Ishikawa (cell line): Measurements from ENCODE around the gene RIN2.

Source experiments
- CEBPB ChIP-seq: IDR thresholded peaks from 2 replicates; pipeline ENCODE4 v1.6.1; 2012
- CREB1 ChIP-seq: IDR thresholded peaks from 2 replicates; pipeline ENCODE4 v1.6.1; 2012; ENCODE audit warnings: low read depth
- EGR1 ChIP-seq: IDR thresholded peaks from 2 replicates; pipeline ENCODE4 v1.6.1; 2012
- EP300 ChIP-seq: IDR thresholded peaks from 2 replicates; pipeline ENCODE4 v1.6.1; 2012; ENCODE audit warnings: borderline replicate concordance
- FOXM1 ChIP-seq: IDR thresholded peaks from 2 replicates; pipeline ENCODE4 v1.6.1; 2012; ENCODE audit warnings: low read depth, borderline replicate concordance
- MAX ChIP-seq: IDR thresholded peaks from 2 replicates; pipeline ENCODE4 v1.6.1; 2012
- NFIC ChIP-seq: IDR thresholded peaks from 2 replicates; pipeline ENCODE4 v1.6.1; 2012
- RAD21 ChIP-seq: IDR thresholded peaks from 2 replicates; pipeline ENCODE4 v1.6.1; 2012; ENCODE audit warnings: low read depth
- REST ChIP-seq: IDR thresholded peaks from 2 replicates; pipeline ENCODE4 v1.6.1; 2012; ENCODE audit warnings: low read depth, mild to moderate bottlenecking
- TAF1 ChIP-seq: IDR thresholded peaks from 2 replicates; pipeline ENCODE4 v1.6.1; 2012; ENCODE audit warnings: low read depth, mild to moderate bottlenecking
- TCF12 ChIP-seq: IDR thresholded peaks from 2 replicates; pipeline ENCODE4 v1.6.1; 2012; ENCODE audit warnings: low read depth
- TEAD4 ChIP-seq: IDR thresholded peaks from 2 replicates; pipeline ENCODE4 v1.6.1; 2012
- USF1 ChIP-seq: IDR thresholded peaks from 2 replicates; pipeline ENCODE4 v1.6.1; 2012
- YY1 ChIP-seq: IDR thresholded peaks from 2 replicates; pipeline ENCODE4 v1.6.1; 2012; ENCODE audit warnings: low read depth
- ZBTB7A ChIP-seq: IDR thresholded peaks from 2 replicates; pipeline ENCODE4 v1.6.1; 2012; ENCODE audit warnings: low read depth

Gene RIN2

GRCh38 chr20:19775353-19776253, 17.5 kb downstream of the RIN2 start:
- TF ChIP-seq CREB1 (no peak), MAX (no peak), NFIC (no peak), EP300 (no peak), TEAD4 (no peak), FOXM1 (no peak)

GRCh38 chr20:19777315-19777714, 19.3 kb downstream of the RIN2 start:
- no peak for TF ChIP-seq MAX
- TF ChIP-seq YY1 = no peak
- TF ChIP-seq REST = no peak
- no peak for TF ChIP-seq NFIC
- TF ChIP-seq TCF12 = no peak
- no peak for TF ChIP-seq TAF1
- TF ChIP-seq EP300 = no peak
- no peak for TF ChIP-seq EGR1
- TF ChIP-seq FOXM1 = no peak
- TF ChIP-seq RAD21 = no peak
- no peak for TF ChIP-seq USF1
- TF ChIP-seq TEAD4 = no peak
- TF ChIP-seq ZBTB7A = no peak
- TF ChIP-seq CEBPB = no peak

DNA sequence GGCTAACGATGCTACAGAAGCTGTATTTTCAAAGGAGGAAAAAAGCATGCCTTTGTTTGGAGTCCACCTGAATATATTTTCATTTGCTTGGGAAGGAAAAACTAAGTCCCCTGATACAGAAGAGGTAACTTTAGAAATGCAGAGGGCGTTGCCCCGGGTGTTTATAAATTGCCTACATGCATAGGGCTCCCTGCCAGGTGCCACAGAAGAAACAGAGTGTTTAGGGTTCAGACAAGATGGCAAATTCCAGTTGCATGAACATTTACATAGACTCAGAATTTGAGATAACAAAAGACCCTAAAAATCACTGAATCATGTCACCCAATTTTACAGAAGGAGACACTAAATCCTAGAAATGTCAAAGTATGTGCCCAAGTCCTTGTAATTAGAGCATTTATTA, 19.9 kb downstream of the RIN2 start:
- TF ChIP-seq EGR1 = no peak

- no peak for TF ChIP-seq NFIC
- no peak for TF ChIP-seq YY1
- TF ChIP-seq CEBPB = no peak
- no peak for TF ChIP-seq REST
- TF ChIP-seq EGR1 = no peak
- no peak for TF ChIP-seq ZBTB7A
- no peak for TF ChIP-seq EP300
- no peak for TF ChIP-seq USF1
- no peak for TF ChIP-seq MAX
- TF ChIP-seq TAF1 = no peak
- no peak for TF ChIP-seq TCF12
- TF ChIP-seq FOXM1 = no peak
- TF ChIP-seq CREB1 = no peak
Observed at GRCh38 chr20:19778404-19778803, 20.3 kb downstream of the RIN2 start.

DNA sequence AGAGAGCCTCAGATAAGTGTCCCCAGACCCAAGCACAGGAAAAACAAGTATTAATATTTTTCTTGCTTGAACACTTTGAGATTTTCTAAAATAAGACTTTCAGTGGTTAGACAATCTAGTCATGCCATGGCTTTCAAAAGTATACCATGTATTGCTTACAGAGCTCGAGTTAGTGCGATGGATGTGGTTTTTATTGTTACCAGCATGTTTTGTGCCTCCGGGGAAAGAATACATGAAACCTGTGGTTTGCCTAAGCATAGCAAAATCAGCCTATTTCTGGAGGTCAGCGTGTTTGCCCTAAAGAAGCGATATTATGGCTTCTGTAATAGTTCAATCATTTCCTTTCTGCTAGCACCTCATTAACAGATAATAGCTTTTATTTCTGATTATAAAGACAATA, 21.6 kb downstream of the RIN2 start:
- TF ChIP-seq ZBTB7A (no peak), CEBPB (no peak), YY1 (no peak), REST (no peak), RAD21 (no peak), EP300 (no peak), TCF12 (no peak), CREB1 (no peak), FOXM1 (no peak), USF1 (no peak), TEAD4 (no peak), TAF1 (no peak), MAX (no peak), EGR1 (no peak), NFIC (no peak)
